GM18951 (cell line): ENCODE measurements around the gene CASZ1.

Source experiments
- POLR2A ChIP-seq: IDR thresholded peaks from 4 replicates; pipeline ENCODE4 v1.6.1; 2011; ENCODE audit warnings: mild to moderate bottlenecking; ENCODE audit not compliant: insufficient read length, insufficient read depth; ENCODE audit errors: extremely low read depth
- in situ Hi-C: fragments of 300-500 bp; cut with MboI; formaldehyde crosslinking; loops from one replicate; pipeline ENCODE4 v1.12.0; 2022; ENCODE audit warnings: low sequenced_read_pairs, mixed read lengths, inconsistent platforms; ENCODE audit not compliant: unreplicated experiment

Gene CASZ1

DNA sequence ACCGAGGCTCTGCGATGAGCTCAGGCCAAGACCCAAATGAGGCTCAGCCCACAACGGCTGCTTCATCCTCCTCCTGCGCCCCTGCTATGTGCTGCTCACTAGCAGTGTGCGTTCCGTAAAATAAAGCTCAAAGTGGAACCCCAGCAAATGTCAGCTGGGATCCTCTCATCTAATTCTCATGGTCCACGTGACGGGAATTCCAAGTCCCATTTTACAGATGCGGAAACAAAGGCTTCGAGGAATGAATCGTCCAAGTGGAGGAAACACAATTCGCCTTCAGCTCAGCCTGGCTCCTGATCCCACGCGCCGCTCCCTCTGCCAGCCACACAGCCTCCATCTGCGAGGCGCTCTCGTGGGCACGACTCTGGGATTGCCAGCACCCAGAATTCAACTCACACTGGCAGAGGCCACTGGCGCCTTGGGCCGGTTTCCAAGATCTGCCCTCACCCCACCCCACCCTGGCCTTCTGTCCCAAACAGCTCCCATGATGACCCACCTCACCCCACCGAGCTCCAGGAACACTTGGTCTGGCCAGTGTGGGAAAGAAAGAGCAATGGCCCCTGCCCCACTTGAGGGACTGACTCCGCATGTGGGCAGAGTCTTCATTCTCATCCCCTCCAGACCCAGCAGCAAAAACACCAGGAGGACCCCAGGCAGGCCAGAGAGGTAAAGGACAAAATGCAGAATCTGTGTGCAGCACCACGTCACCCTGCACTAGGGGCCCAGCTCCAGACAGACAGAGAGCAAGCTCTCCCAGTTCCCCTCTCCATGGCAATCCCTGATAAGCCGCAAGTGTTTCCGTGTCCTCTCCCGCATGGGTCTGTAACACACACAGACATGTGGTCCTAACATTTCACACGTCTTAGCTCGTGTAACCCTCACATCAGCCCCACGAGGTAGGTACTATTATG is 10.5 kb downstream of the CASZ1 start:
- in situ Hi-C loops = no loop called here
- no peak for TF ChIP-seq POLR2A

DNA sequence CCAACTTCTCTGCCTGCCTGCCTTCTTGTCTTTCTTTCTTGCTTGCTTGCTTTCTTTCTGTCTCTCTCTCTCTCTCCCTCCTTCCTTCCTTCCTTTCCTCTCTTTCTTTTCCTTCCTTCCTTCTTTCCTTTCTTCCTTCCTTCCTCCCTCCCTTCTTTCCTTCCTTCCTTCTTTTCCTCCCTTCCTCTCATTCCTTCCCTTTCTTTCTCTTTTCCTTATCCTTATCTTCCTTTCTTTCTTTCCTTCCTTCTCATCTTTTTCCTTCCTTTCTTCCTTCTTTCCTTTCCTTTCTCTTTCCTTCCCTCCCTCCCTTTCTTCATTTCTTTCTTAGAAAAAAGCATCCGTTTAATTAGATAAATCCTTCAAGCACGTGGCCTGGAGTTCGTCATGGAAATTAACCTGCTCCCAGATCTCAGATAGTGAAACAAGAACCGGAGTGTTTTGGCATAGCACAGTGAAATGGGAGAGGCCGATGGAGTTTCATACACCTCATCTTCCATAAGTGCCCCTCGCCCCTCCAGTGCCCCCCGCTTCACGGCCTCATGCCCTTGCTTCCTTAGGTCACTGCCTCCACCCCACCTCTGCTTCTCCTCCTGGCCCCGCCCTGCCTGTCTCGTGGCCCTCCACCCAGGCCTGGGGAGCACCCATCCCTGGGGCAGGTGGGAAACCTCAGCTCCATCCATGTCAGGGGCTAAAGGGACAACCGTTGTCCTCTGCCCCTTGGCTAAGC is 11.3 kb downstream of the CASZ1 start:
- no peak for TF ChIP-seq POLR2A
- in situ Hi-C loops = no loop called here

DNA sequence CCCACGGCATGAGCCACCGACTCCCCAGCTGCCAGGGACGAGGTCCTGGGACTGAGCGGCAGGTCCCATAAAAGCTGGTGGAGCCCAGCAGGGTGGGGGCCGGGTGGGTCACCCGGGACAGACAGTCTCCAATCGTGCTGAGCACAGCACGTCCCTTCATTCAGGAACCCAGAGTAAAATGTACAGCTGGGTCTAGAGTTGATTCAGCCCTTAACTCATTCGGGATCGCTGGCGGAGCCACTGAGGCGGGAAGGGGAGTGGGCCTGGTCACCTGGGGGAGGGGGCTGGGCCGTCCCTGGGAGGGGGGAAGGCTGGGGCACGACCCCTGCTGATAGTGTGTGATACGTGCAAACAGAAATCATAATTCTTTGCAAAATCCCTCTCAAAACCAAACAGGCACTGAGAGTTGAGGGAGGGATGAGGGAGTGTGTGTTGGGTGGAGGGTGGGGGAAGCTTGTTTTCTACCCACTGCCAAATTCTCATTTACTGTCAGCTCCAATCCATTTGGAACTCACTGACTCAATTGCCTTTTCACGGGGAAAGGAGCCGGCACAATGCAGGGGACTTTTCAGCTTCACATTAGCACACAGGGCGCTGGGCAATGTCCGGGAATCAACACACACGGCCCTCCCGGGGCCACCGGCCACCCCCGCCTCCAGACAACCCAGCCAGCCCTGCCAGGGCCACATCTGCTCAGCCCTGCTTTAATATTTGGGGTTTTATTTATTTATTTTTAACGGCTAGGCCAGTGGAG is 13.8 kb downstream of the CASZ1 start:
- in situ Hi-C loops = no loop called here
- no peak for TF ChIP-seq POLR2A

DNA sequence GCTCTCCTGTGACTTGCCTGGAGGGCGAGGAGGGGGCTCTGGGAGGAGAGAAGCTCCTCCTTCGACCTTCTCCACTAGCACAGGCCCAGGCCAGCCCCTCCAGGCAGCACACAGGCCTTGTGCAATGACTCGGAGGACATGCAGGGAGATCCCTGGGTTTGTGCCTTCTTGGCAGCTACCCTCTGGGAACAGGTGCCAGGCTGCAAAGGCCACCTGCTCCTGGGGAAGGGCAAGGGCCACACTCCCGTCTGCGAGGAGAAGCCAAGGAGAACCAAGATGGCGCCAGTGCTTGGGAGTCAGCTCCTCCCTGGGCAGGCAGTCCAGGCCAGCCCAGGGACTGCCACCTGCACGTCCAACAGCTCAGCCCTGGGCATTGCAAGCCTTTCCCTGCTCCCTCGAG is 15.3 kb downstream of the CASZ1 start:
- in situ Hi-C loops = no loop called here

DNA sequence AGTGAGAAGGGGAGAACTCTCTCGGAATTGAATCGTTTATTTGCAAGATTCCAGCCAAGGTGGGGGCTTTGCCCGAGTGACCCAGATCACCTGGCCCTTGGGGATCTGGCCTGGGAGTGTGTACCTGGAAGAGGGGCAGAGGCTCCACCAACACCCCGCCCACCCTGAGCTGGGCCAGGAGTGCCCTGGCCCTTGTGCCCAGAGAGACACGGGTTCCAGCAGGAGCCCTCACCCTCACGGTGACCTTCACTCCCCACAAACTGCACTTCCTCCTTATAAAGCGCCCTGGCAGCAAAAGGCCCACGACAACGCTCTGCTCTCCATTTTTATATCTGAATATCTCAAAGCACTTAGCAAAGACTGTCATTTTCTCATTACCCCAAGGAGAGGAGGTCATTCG is 16.6 kb downstream of the CASZ1 start:
- in situ Hi-C loops = no loop called here

More for the DNA sequence above, 15.3 kb downstream of the CASZ1 start:
- no peak for TF ChIP-seq POLR2A

DNA sequence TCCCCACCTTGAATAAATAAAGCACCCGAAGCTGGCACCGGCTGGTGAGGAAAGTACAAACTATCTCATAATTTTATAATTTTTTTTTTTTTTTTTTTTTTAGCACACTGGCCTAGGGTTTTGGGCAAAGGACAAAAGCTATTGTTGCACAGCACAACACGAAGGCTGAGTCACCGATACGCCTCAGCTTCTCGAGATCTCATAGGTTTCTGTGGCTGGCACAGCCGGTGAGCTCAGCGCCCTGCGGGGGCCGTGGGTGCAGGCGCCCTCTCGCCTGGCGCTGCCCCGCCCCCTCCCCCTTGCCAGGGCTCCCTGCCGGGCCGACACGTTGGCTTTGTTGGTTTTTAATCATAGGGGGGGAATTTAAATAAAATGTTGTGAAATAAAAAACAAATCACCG is 17.2 kb downstream of the CASZ1 start:
- TF ChIP-seq POLR2A = no peak
- in situ Hi-C loops = no loop called here

More for the DNA sequence above, 16.6 kb downstream of the CASZ1 start:
- no peak for TF ChIP-seq POLR2A

DNA sequence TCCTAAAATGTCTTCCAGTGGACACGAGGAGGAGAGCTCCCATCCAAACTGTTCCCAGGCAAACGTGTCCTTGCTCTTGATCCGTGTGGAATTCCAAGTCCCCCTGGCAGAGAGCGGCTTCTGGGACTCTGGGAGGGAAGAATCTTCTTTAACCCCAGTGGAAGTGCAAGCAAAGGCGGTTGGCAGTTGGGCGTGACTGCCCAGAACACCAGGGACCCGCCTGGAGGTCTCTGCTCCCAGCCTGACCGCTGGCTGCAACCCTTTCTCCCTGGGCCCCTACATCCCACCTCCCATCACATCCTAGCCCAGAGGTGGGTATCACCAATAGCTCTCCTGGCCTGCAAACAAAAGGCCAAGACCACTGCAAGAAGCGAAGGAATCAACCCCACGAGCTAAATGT is 17.8 kb downstream of the CASZ1 start:
- no peak for TF ChIP-seq POLR2A
- in situ Hi-C loops = no loop called here

DNA sequence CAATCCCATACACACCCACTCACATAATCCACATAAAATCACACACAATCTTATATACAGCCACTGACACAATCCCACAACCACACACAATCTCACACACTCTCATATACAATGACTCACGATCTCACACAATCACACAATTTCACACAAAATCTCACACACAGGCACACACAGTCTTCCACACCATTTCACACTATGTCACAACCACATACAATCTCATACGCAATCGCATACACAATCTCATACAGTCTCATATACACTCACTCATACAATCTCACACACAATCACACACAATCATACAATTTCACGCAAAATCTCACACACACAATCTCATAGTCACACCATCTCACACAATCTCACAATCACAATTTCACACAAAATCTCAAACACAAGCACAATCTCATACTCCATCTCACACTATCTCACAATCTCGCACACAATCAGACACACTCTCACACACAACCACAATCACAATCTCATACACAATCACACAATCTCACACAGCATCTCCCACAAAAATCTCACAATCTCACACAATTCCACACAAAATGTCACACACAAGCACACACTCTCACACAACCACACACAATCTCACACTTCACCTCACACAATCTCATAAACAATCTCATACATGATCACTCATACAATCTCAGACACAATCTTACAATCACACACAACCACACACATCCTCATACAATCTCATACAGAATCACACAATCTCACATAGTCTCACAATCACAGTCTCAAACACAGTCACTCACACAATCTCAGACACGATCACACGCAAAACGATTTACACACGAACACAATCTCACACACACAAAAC is 18.5 kb downstream of the CASZ1 start:
- in situ Hi-C loops = no loop called here
- TF ChIP-seq POLR2A = no peak

DNA sequence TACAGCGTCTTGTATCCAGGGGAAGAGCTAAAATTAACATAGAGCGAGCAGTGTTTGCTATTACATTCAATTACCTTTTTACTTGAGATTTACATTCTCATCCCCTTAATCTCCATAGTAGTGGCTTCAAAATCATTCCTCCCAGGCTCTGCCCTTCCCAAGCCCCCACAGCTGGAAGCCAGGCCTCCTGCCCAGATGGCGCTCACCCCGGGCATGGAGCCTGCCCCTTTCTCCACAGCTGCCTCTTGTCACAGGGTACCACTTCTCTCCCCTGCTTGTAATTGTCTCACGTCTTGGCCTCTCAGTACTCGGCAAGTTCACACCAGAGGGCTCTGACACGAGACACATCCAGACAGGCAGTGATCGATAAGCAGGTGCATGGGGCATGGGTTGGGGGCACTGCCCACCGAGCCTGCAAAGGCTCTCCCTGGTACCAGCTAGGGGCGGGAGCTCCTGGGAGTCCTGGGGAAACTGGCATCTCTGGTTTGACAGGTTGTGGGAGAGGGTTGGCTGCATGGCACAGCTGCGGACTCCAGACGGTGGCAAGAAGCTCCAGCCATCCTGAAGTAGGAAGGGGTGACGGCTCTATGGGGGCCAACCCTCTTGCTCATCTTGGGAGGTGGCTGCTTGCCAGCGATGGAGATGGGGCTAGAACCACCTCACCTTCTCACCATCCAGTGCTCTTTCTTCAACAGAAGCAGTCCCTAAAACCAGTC is 20.1 kb downstream of the CASZ1 start:
- in situ Hi-C loops = no loop called here
- no peak for TF ChIP-seq POLR2A

DNA sequence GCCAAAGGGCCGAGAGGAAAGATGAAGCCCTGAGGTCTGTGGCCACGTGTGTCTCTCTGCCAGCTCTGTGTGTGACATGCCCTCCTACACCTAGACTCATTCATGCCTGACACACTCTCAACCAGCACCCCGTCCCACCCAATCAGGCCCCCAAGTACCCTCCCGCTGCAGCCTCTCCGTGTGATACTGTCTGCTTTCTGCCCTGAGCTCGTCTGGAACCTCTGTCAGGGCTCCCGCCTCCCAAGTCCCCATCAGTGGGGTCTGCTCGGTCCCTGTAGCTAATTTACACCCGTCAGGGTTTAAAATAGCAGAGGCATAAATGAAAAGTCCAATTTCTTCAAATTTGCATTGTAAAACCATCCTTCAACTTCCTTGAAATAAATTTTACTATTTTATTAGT is 20.7 kb downstream of the CASZ1 start:
- no peak for TF ChIP-seq POLR2A
- in situ Hi-C loops = no loop called here

DNA sequence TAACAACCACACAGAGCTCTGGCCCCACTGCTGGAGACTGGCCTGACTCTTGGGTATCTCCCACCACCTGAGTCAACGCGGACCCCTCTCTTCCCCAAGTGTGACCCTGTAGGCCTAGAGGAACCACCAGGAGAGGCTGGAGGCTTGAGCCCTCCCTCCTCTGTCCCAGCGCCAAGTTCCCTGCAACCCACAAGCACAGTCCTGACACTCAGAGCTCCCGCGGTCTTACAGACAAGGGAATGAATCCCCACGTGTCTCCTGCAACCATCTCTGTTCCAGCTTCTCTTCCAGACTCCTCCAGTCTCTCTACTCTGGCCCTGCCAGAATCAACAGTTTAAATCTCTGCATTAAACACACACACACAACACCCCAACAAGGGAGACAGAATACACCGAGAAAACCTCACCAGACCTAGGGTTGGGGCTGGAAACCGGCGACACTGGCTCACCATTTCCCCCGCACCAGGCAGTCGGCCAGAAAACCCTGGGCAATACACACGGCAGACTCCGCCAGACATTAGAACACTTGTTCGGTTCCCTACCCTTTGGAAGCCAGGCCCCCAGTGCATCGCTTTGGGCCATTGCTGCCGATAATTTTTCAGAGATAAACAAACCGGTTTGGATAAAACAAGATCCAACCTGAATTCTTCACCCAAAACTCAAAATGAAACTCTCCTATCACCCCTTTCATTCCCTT is 21.7 kb downstream of the CASZ1 start:
- no peak for TF ChIP-seq POLR2A
- in situ Hi-C loops = no loop called here

DNA sequence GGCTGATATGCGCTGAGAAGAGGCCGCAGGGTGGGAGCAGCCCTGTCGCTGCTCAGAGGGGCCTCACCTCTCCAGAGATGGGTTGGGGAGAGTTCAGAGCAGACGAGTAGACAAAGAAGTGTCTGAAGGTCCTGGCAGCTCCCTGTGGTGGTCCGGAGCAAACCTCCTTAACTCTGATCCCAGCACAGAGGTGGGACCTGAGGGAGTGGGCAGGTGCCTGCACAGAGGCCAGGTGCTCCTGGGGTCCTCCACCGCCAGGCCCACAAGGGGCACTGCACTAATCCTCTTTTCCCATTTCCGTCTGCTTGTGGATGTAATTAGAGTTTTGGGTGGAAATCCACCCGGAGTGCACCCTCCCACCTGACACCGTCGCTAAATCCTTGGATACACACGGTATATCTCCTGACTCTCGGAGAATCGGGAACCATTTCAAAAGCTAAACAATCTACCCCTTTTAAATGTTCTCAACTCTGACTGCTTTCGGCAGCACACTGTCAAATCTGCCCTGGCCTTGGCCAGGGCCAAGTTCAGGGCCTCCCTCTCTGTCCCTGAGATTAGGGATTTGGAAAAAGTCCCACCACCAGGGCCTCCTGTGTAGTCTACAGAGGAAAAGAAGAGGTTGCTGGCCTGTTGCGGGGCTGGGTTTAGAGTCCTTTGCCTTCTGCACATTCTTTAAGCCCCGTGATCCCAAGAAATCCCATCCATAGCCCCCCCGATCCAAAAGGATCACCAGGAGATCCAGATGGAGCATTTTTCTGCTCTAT is 22.4 kb downstream of the CASZ1 start:
- no peak for TF ChIP-seq POLR2A
- in situ Hi-C loops = no loop called here
